ENCODE measurements around the gene SLC37A4. TPM values are rescaled to one million over a fixed set of nuclear protein-coding genes. Genes with fewer than 3 reads are reported as not detected.

The SLC37A4 gene
- total and polyA plus RNA-seq, 10 of the 15 experiments (the other 5 are each of a cell fraction or from before 2014, with no cell fraction given): 11.6 to 29.7 (median 20.4) TPM

DNA sequence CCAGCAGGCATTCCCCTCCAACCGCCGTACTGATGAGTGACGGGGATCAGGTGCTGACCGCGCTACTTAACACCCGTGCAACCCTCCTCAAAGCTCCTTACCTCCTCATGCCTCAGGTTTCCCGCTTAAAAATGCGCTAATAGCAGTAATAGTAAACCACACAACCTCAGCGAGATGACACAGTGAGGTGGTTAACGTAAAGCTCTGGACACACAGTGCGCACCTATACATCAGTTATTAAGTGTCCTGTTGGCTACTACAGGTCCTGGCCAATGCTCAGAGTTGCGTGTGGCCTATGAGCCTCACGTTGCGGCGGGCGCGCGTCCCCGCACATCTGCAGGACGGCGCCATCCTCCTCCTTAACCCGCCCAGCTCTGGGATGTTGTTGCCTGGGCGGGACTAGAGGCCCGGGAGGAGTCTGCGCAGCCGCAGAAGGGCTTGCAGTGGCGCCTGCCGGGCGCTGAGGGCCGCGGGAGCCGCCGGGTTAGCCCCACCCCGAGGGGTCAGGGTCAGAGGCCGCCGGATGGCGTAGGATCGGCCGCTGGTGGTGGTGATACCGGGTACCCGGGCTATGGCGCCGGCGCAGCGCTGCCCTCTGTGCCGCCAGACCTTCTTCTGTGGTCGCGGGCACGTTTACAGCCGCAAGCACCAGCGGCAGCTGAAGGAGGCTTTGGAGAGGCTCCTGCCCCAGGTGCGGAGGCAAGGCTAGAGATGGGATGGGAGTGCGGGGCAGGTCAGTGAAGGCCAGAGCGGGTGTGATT, 32.9 kb downstream of the SLC37A4 start, which contains the start of gene CENATAC (continued):
- TF ChIP-seq, protein P1, sequence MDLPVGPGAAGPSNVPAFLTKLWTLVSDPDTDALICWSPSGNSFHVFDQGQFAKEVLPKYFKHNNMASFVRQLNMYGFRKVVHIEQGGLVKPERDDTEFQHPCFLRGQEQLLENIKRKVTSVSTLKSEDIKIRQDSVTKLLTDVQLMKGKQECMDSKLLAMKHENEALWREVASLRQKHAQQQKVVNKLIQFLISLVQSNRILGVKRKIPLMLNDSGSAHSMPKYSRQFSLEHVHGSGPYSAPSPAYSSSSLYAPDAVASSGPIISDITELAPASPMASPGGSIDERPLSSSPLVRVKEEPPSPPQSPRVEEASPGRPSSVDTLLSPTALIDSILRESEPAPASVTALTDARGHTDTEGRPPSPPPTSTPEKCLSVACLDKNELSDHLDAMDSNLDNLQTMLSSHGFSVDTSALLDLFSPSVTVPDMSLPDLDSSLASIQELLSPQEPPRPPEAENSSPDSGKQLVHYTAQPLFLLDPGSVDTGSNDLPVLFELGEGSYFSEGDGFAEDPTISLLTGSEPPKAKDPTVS (IDR thresholded peaks at IDR 0.05; ENCODE audit: low read depth, low read length): no peak
- TF ChIP-seq, protein P2, sequence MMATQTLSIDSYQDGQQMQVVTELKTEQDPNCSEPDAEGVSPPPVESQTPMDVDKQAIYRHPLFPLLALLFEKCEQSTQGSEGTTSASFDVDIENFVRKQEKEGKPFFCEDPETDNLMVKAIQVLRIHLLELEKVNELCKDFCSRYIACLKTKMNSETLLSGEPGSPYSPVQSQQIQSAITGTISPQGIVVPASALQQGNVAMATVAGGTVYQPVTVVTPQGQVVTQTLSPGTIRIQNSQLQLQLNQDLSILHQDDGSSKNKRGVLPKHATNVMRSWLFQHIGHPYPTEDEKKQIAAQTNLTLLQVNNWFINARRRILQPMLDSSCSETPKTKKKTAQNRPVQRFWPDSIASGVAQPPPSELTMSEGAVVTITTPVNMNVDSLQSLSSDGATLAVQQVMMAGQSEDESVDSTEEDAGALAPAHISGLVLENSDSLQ (IDR thresholded peaks at IDR 0.05): peak; percentile 67
- TF ChIP-seq, protein P3, sequence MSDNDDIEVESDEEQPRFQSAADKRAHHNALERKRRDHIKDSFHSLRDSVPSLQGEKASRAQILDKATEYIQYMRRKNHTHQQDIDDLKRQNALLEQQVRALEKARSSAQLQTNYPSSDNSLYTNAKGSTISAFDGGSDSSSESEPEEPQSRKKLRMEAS (IDR thresholded peaks at IDR 0.05; ENCODE audit: low read depth, low read length): peak; percentile 43; the same call in 1 of the 2 replicates
- TF ChIP-seq TBL1XR1 (IDR thresholded peaks at IDR 0.05; ENCODE audit: low read depth, low read length) (peak; percentile 82), BACH1 (IDR thresholded peaks at IDR 0.05; ENCODE audit: borderline replicate concordance) (no peak), CEBPB (IDR thresholded peaks at IDR 0.05; ENCODE audit: borderline replicate concordance in 1 of 2, low read depth in 2 of 2, low read length in 2 of 2) (no peak), NR2C2 (IDR thresholded peaks at IDR 0.05; ENCODE audit: borderline replicate concordance, control insufficient read depth, insufficient read length, low read depth) (peak; percentile 85), POU2F2 (IDR thresholded peaks at IDR 0.05; ENCODE audit: borderline replicate concordance, low read depth, low read length) (0 out of 3 replicates have a peak, but pooled peaks have one; percentile 37), SREBF1 (IDR thresholded peaks at IDR 0.05; ENCODE audit: low read length) (peak; percentile 73; the same call in 1 of the 2 replicates), NRF1 (conservative IDR thresholded peaks at IDR 0.05; ENCODE audit: low read depth, low read length) (peak; percentile 30), RBBP5 (conservative IDR thresholded peaks at IDR 0.05) (no peak), MXI1 (IDR thresholded peaks at IDR 0.05; ENCODE audit: low read depth, low read length) (peak; percentile 43; the same call in 1 of the 2 replicates), SIN3A (IDR thresholded peaks at IDR 0.05; ENCODE audit: low read depth, low read length) (peak; percentile 55; the same call in 1 of the 2 replicates), CHD2 (IDR thresholded peaks at IDR 0.05; ENCODE audit: borderline replicate concordance, low read depth, low read length) (peak; percentile 44; the same call in 1 of the 2 replicates), KLF5 (IDR thresholded peaks at IDR 0.05; ENCODE audit: partially characterized antibody) (peak; percentile 23), LARP7 (IDR thresholded peaks at IDR 0.05) (peak; percentile 75), SUPT20H (IDR thresholded peaks at IDR 0.05; ENCODE audit: borderline replicate concordance, control insufficient read depth, low read depth, low read length) (no peak), YBX1 (IDR thresholded peaks at IDR 0.05) (no peak), TAF1 (IDR thresholded peaks at IDR 0.05; ENCODE audit: borderline replicate concordance, low read depth, low read length) (0 out of 2 replicates have a peak, but pooled peaks have one; percentile 50), SMARCA5 (IDR thresholded peaks at IDR 0.05) (no peak), HDGF (IDR thresholded peaks at IDR 0.05) (no peak)
- TF ChIP-seq, protein P4, sequence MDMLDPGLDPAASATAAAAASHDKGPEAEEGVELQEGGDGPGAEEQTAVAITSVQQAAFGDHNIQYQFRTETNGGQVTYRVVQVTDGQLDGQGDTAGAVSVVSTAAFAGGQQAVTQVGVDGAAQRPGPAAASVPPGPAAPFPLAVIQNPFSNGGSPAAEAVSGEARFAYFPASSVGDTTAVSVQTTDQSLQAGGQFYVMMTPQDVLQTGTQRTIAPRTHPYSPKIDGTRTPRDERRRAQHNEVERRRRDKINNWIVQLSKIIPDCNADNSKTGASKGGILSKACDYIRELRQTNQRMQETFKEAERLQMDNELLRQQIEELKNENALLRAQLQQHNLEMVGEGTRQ (IDR thresholded peaks at IDR 0.05; ENCODE audit: borderline replicate concordance, low read depth, low read length): no peak
- TF ChIP-seq, protein P5, sequence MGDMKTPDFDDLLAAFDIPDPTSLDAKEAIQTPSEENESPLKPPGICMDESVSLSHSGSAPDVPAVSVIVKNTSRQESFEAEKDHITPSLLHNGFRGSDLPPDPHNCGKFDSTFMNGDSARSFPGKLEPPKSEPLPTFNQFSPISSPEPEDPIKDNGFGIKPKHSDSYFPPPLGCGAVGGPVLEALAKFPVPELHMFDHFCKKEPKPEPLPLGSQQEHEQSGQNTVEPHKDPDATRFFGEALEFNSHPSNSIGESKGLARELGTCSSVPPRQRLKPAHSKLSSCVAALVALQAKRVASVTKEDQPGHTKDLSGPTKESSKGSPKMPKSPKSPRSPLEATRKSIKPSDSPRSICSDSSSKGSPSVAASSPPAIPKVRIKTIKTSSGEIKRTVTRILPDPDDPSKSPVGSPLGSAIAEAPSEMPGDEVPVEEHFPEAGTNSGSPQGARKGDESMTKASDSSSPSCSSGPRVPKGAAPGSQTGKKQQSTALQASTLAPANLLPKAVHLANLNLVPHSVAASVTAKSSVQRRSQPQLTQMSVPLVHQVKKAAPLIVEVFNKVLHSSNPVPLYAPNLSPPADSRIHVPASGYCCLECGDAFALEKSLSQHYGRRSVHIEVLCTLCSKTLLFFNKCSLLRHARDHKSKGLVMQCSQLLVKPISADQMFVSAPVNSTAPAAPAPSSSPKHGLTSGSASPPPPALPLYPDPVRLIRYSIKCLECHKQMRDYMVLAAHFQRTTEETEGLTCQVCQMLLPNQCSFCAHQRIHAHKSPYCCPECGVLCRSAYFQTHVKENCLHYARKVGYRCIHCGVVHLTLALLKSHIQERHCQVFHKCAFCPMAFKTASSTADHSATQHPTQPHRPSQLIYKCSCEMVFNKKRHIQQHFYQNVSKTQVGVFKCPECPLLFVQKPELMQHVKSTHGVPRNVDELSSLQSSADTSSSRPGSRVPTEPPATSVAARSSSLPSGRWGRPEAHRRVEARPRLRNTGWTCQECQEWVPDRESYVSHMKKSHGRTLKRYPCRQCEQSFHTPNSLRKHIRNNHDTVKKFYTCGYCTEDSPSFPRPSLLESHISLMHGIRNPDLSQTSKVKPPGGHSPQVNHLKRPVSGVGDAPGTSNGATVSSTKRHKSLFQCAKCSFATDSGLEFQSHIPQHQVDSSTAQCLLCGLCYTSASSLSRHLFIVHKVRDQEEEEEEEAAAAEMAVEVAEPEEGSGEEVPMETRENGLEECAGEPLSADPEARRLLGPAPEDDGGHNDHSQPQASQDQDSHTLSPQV (IDR thresholded peaks at IDR 0.05): no peak
